D341Med (cell line): ENCODE measurements around the gene MET.
"Not testable (repeated sequence)": the region's sequence is repeated elsewhere in the genome, so short reads cannot be mapped to it uniquely, and the experiment has no call there.

Experiments
- DNase-seq: peaks from one replicate; pipeline ENCODE4 v3.0.0; 2012; ENCODE audit warnings: low spot score

MET gene

DNA sequence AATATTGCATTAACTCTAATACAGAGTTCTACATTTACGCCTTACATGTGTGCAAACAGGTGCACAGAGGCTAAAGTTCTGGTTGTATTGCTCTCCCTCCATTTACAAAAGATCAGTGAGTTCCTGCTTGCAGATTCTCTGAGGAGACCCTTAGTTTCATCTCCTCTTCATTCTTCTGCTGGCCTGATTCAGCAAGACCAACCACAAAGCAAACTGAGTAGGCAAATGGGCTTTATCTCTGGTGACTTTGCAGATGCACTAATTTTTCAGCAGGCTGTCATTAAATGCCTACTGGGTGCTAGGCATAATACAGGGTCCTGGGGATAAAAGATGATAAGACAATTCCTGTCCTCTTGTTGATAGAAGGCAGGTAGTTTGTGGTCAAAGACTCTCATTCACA, 56.4 kb downstream of the MET start:
- no peak for DNase-seq

DNA sequence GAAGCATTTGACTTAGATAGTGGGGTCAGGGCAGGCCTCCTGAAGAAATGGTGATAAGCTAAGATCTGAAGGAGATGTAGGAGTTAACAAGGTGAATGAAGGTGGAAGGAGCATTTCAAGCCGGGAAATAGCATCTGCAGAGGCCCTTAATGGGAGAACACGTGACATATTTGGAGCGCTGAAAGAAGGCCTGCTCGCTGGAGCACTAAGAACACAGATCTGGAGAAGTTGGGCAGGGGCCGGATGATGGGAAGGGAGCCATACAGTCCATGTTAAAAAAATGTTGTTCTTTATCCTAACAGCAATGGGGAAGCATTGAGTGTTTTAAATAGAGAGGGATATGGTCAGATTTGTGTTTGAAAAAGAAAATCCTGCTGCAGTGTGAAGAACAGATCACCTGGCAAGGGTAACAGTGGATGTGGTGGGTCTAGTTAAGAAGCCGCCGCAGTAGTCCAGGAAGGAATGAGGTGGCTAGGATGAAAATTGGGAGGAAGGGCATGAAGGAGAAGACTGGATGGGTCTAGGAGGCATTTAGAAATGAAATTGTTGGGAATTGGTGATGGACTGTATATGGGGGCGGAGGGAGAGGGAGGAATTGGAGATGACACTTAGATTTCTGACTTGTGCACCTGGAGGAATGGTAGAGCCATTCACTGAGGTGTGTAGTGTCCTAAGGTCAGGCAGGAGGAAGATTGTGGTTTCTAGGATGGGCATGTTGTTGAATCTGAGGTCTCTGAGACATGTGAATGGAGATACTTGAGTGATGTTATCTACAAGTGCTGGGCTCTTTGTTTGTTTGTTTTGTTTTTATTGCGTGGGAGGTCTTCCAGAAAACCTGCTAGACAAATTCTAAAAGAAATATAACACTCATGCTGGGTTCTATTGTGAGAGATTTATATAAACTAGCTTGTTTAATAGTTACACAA, 58.4 kb downstream of the MET start:
- no peak for DNase-seq

DNA sequence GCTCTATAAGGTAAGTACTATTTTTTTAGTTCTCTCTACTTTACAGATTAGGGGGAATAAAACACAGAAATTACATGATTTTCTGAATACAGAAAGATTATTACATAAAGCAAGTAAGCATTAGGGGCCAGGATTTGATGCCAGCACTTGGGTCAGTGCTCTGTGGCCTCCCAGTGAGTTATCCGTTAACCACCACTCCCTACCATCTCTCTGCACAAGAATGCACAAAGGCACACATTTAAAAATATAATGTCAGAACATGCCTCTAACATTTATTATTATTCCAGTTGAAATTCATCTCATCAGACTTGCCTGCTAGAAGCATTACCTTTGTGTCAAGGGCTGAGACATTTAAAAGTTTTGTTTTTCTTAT, 59.0 kb downstream of the MET start:
- DNase-seq = no peak

DNA sequence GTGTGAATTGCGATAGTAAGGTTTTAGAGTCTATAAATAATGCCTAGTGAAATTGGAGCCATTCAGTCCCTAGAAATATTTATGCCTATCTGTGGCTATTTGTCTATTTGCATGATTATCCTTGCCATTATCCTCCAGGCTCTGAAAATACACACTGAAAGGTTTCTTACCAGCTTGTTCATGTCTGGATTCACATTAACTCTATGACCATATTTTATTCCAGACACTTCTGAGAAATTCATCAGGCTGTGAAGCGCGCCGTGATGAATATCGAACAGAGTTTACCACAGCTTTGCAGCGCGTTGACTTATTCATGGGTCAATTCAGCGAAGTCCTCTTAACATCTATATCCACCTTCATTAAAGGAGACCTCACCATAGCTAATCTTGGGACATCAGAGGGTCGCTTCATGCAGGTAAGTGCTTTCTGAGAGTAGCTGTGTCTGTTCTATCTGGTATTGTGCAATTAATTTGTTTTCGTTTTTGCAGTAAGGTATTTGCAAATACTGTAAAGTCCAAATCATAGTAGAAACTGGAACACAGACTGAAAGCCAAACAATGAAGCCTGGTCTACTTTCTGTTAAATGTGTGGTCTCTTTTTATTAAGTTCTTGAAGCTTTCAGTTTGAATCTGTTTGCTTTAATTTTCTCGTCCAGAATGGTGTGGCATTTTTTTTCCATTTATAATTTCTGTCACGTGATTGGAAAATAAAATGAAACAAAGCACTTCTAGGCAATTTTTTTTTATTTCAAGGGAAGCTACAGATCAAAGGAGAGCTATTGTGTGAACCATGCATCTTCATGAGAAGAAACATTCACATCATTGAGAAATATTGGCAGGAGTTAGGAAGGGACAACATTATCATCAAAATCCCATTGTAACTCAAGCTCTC, 59.7 kb downstream of the MET start:
- DNase-seq = no peak

DNA sequence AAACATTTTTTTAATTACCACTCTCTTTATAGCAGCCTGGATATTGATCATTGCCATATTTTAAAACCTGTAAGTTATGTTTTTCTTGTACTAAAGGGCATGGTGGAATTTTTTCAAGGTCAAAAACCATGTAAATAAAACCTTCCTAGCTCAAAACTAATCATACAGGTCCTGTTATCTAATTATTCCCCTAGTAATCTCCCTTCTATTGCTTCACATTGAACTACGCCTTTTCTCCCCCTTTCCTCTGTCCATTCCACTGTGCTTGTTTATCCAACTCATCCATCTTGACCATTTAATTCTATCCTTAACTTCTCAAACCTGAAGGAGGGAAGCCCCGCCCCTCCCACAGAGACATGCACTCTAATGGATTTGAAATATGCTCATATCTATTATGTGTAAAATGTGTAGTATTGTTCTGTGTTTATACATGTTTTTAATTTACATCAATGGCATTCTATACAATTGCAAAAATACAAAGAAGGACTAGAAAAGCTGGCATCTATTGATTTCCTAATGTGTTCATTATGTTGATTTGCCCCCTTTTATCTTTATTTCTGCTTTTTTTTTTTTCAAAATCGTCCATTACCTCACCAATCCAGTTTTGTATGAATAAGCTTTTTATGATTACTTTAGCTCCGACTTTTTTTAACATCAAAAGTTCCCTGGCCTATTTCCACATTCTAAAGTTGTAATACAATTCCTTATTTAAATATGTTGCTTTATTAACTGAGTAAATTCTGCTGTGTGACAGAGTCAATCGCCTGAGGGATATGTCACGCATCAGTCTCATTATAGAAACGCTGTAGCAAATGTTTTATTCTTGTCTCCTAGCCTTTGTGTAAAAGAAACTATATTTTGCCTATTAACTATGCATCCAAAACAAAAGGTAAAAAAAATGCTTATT, 61.0 kb downstream of the MET start:
- no peak for DNase-seq

DNA sequence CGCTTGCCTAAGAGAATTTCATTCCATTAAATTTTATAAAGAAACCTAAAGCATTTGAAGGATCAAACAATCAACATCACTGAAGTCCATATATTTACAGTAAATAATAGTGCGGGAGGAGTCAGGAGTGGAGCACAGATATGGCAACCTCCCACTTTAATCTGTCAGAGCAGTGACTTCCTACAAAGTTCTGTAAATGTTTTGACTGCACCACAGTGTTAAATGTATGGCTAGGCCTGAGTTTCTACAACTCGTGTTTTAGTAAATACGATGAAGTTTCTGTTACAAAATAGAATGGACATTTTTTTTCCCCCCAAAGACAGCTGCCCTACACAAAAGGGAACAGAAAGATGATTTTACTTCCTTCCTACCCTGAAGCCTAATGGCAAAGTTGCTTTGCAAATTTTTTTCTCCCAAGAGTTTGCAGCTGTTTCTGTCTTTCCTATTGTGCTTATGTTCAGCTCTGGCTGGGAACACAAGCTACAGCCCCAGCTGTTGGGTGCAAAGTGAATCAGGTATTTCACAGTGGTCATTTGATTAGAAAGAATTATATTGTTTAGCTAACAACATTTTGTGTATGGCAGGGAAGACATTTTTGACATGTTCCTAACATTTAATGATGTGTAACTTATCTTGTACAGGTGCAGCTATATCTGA, 62.1 kb downstream of the MET start:
- no peak for DNase-seq

DNA sequence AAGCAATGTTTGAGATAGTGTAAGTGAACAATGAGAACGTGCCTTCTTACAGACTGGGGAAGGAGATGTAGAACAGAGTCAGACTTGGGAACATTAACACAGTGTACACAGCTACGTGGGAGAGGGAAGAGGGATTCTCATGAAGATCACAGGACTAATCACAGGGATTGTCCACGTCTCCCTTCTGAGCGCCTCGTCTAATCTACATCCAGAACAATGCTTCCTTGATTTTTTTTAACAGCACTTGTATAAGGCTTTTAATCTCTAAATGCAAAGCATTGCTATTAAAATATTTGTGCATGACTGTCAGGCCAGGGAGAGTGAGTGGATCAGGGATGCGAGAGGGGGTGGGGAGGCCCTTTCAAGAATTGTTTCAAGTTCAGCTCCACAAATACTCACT, 62.7 kb downstream of the MET start:
- no peak for DNase-seq

DNA sequence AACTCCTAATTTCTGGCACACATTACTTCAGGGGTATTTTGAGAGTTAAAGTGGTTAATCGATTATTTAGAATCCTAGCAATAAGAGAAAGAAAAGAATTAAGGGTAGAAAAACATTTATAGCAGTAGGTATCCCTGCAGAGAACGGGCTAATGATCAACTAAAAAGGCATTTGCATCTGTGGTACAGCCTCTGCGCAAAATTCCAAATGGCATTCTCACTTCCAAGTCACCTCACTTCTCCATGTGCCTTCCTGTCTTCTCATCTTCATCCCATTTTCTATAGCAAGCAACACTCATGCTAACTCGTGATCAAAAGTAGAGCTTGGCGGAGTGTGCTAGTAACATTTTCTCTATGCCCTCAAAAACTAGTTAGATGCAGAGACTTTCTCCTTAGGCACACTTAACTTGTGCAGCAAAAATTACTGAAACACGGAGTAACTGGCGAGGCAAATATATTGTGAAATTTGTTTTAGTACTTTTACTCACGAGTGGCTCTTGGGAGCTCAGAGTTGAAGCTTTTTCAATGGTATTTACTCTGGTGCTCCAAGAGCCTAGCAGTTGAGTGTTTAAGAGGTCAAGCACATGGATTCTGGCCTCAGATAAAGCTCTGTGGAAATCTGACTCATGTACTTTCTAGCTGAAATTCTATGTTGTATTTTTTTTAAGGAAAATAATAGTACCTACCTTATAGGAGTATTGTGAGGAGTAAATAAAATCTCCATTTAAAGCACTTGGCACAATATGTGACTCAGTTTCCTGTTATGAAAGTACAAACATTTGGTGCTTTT, 65.1 kb downstream of the MET start:
- no peak for DNase-seq

DNA sequence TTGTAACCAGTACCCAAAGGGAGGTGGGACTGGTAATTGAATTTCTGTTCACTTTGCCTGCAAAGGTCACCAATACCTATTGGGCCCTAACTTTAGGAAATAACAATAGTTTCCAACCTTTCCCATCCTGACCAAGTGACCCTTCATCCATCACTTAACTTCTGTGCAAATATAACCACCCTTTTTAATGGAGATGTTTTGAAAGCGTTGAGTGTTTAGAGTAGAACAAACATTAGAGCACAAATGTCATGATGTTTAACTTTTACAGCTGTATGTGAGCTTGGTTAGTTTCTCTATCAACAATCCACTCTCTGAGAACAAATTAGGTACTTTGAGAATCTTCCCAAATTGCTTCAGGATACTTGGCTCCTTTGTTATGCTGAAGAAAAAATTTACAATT, 66.4 kb downstream of the MET start:
- DNase-seq = no peak

DNA sequence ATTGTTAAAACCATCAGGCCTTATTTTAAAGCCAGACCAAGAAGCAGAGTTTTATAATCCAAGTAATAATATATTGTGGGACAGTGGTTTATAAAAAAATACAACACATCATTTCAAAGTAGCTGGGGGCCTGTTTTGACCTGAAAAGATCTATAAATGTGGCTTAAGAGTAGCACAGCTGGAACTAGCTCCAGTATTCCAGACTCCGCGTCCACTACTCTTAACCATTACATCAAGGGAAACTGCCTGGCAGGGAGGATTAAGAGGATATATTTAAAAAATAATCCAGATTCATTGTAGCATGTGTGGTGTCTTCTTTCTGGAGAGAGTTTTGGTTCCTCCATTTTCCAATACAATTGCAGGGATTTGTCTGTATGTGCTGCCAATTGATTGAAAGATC, 67.3 kb downstream of the MET start:
- no peak for DNase-seq

DNA sequence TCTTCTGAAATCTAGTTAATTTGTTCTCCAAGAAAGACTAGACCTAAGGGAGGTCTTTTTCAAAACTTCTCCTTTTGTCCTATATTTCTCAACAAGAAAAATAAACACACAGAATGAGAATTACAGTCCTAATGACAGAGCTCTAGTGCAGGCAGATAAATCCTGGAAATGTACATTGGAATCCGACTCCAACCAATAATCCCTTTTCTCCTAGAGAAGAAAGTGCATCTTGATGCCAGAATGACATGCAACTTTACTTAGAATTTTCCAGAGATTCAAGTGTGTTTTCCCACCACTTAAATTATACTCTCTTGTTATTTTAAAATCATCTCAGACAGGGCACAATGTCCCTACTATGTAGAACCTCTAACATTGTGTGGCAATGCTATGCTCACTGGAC, 68.2 kb downstream of the MET start:
- no peak for DNase-seq

DNA sequence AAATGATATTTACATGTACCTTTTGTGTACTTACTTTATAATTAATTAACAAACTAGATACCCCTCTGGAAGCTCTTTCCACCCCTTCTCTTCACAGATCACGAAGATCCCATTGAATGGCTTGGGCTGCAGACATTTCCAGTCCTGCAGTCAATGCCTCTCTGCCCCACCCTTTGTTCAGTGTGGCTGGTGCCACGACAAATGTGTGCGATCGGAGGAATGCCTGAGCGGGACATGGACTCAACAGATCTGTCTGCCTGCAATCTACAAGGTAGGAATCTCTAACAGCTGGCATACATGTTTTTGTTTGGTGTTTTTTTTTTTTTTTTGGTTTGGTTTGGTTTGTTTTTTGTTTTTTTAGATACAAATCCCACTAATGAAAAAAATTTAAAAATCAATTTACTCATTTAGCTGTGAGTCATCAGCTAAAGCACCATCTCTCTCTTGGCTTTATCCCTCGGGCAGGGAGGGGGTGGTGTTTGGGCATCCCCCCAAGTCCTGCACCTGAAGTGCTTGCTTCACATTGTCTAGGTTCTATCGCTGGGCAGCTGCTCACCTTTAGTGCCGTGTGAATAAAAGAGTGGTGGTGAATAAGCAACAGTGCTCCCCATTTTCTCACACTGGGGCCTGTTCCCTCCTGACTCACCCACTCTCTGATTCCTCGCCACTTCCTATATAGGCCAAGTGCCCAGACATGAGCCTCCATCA, 68.9 kb downstream of the MET start:
- no peak for DNase-seq

DNA sequence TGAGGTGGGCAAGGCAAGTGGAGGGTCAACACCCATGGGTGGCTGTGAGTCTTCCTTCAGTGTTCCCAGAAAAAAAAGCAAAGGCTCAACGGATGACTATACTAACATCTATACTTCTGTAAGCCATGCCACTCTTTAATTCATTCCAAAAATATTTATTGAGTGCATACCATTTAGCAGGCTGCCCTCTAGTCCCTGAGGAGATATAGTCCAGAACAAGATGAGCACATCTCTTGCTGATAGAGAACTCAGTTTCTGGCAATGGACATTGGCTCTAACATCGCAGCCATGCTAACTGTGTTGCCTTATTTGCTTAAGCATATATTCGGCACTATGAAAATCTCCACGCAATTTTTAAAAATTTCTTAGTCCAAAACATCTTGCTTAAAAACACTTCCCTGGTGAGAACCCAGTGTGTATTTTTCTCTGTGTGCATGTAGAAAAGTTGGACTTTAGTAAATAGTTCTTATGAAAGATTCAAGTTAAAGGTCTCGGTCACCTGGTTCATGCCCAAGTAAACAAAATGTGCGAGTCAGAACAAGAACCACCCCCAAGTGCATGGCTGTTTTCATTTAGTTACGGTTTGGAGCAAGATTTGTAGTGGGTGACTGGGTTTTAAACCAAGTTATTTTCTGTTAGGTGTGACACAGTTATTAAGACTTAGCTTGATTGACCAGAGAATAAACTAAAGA, 69.8 kb downstream of the MET start:
- DNase-seq = no peak

DNA sequence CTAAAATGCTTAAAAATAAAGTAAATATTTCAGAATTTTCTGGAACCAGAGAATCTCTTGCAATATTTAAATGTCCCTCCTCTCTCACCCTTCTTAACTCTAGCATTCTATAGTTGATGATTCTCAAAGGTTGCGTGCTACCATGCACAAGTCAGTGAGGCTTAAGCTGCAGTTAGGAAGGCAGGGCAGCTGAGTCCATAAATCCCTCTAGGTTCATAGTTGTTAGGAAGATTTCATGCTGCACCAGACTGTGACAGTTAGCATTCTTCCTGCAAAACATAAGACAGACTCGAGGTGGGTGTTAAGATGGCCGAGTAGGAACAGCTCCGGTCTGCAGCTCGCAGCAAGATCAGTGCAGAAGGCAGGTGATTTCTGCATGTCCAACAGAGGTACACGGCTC, 70.6 kb downstream of the MET start:
- DNase-seq = no peak

DNA sequence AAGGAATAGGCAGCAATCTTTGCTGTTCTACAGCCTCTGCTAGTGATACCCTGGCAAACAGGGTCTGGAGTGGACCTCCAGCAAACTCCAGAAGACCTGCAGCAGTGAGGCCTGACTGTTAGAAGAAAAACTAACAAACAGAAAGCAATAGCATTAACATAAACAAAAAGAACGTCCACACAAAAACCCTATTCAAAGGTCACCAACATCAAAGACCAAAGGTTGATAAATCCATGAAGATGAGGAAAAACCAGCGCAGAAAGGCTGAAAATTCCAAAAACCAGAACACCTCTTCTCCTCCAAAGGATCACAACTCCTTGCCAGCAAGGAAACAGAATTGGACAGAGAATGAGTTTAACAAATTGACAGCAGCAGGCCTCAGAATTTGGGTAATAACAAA, 71.8 kb downstream of the MET start:
- DNase-seq = not testable (repeated sequence)

DNA sequence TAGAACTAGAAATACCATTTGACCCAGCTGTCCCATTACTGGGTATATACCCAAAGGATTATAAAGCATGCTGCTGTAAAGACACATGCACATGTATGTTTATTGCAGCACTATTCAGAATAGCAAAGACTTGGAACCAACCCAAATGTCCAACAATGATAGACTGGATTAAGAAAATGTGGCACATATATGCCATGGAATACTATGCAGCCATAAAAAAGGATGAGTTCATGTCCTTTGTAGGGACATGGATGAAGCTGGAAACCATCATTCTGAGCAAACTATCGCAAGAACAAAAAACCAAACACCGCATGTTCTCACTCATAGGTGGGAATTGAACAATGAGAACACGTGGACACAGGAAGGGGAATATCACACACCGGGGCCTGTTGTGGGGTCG, 74.4 kb downstream of the MET start:
- DNase-seq = not testable (repeated sequence)

DNA sequence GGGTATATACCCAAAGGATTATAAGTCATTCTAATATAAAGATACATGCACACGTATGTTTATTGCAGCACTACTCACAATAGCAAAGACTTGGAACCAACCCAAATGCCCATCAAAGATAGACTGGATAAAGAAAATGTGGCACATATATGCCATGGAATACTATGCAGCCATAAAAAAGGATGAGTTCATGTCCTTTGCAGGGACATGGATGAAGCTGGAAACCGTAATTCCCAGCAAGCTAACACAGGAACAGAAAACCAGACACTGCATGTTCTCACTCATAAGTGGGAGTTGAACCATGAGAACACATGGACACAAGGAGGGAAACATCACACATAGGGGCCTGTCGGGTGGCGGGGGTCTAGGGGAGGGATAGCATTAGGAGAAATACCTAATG, 79.1 kb downstream of the MET start:
- not testable (repeated sequence) for DNase-seq

DNA sequence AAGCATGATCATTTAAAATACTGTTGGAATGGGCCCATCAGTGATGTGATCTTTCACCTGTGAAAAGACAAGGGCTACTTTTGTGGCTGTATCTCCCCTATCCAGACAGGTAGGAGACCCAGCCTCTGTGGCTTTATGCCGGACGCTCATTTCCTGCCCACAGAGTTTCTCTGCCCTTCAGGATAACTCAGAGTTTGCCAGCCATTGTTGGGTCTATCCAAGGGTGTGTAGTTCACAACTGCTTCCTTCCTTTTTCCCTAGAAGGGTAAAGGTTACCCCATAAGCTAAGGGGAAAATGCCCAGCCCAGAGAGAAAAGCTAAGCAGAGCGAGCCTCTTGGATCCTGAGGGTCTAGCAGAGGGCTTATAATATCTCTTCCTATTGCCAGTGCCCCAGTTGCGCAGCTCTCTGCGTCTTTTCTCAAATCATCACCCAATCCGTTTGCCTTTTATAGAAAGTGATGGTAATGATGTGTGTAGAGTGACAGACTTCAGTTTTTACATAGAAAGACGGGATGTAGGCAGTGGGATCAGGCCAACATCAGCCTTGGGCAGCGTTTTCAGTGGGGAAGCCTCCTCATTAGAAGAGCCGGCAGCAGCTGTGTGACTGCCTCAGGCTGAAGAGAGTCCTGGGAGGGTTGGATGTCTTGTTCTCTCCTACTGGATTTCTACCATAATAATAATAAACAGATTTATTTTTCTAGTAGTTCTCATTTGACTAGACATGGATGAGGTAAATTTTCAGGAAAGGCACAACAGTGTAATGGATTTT, 80.5 kb downstream of the MET start:
- no peak for DNase-seq

DNA sequence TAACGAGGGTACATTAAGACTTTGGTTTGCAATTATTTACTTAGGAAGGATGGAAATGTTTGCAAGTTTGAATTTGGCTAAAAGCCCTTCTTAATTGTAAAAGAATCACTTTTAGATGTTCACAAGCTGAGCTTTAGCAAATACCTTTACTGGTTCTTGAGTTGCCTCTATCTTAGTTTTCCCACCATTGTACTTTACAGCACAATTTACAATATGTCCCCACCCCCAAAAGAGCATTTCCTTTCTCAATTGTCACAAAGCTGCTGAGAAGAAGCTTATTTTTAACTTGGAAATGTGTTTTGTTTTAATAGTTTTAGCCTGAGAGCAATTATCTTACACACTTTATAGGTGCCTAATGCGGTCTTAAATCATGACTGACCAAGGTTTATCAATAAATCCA, 81.1 kb downstream of the MET start:
- no peak for DNase-seq
